ENCODE results near the gene XG.

Gene XG

GRCh38 chrX:2817036-2817435 is 65.2 kb downstream of the XG start:
- DNase-seq (ENCODE audit: low read depth in 2 of 3, low spot score in 1 of 3), result no peak

- peak in 1 of 3 donors; percentile 3 for DNase-seq (ENCODE audit: low read depth in 2 of 3, low spot score in 1 of 3)
These were observed 67.7 kb downstream of the XG start for GRCh38 chrX:2819345-2820135.

DNA sequence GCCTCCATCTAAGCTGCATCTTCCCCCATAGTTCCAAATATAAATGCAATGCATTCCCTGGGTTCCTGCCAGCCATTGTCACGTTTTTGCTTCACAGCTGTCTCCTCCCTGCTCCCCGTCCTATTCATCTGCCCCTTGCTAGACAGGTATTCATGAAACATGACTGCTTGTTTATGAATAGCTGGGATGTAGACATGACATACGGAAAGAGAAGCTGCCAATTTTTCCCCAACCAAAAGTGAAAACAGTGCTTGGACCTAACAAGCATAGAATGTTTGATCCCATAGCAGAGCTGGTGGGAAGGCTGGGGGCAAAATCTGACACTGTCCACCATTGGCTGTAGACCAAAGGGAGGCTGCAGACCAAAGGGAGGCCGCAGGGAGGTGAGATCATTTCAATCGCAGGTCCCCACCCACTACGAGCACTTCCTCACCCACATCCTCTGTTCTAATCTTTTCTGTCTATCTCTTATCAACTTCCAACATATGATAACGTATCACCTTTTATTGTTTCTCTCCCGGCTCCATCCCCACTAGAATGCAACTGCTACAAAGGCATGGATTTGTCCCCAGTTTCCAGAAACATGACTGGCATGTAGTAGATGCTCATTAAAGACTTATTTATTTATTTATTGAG is 68.4 kb downstream of the XG start:
- DNase-seq (ENCODE audit: low read depth in 2 of 3, low spot score in 1 of 3), result no peak

DNA sequence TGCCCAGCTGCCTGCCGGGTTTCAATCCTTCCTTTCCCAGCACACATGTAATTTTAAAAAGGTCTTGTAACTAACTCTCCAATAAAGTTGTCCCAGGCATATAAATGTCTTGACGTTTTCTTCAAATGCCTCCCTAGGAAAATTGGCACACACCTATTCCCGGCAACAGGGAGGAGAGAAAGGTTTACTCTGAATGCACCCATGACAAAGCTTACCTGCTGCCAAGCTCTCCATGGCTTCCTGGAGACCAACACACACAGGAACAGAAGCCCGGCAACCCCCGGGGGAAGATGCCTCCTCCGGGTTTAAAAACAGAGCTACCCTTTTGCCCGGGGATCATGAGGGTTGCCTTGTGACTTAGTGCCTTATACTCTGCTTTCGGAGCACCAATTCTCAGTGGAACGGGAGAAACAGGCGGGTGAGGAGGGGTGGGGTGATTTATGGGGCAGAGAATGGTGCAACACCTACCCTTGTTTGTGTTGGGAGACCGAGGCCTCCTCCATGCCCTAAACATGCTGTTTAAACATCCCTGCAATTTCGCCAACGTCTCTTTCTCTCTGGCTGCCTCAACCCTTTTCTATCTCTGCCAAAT is 72.1 kb downstream of the XG start:
- no peak for DNase-seq (ENCODE audit: low read depth in 2 of 3, low spot score in 1 of 3)

DNA sequence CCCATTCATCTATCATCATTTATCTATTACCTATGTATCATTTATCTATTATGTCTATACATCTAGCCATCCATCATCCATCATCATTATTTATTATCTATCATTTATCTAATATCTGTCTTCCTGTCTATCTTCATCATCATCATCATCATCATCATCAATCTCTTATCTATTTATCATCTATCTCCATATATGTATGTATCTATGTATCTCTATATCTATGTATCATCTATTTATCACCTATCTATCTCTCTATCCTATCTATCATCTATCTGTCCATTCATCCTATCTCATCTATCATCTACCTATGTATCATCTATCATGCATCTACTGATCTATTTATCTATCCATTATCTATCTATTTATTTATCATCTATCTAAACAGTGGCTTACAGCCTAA is 73.0 kb downstream of the XG start:
- DNase-seq (ENCODE audit: low read depth in 2 of 3, low spot score in 1 of 3), result no peak

- DNase-seq (ENCODE audit: low read depth in 2 of 3, low spot score in 1 of 3), result no peak
These were observed 76.6 kb downstream of the XG start, which contains the start of gene GYG2 for GRCh38 chrX:2828344-2828958. GYG2 (plus strand) TSS chrX:2828930; CDS start chrX:2830189, 1,259 bp downstream.

GRCh38 chrX:2828959-2829411 is 77.1 kb downstream of the XG start:
- DNase-seq (ENCODE audit: low read depth in 2 of 3, low spot score in 1 of 3), result no peak

GRCh38 chrX:2829469-2830246 is 77.8 kb downstream of the XG start:
- no peak for DNase-seq (ENCODE audit: low read depth in 2 of 3, low spot score in 1 of 3)

DNA sequence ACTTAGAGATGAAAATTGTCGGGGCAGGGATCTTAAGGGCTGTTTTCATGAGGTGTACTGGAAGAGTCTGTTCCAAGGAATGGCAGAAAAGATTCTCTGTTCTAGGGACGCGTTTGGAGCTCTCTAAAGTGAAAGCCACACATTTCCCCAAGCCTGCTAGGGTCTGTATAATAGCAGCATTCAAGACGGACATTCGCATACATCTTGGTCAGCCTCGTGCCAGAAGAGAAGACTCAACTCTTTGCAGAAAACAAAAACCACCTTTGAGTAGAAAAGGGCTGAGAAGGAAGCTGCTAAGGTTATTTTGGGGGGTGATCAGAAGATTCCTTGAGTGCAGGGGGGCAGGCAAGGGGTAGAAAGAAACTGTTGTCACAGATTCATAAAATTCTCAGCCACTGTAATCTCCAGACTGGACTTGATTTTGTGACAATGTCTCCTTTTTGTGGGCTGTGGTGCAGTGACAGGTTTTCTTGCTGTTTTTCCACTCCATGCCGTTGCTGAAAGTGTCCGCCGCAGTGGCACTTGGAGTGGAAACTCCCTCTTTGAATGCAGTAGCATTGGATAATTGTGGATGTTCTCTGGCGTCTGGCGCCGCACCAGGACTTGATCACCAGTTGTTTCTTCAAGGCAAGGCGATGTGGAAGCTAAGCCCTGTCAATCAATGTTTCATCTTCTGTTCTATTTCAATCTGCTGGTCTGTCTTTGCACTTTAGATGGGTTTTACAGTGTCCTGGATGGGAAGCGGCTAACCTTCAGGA is 79.8 kb downstream of the XG start:
- no peak for DNase-seq (ENCODE audit: low read depth in 2 of 3, low spot score in 1 of 3)

DNA sequence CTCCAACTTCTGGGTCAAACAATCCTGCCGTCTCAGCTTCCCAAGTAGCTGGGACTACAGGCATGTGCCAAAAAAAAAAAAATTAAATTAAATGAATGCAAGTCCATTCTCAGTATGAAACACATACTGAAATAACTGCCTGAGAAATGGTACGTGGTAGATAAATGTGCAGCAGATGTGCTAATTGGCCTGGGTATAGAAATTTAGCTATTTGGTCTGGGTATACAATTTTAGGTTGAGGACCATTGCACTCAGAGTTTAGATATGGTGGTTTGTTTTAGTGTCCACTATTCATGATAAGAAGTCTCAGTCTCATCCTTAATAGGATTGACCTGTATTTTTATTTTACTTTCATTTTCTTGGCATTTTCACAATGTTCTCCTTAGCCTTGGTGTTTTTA is 86.1 kb downstream of the XG start:
- DNase-seq (ENCODE audit: low read depth in 2 of 3, low spot score in 1 of 3), result no peak

DNA sequence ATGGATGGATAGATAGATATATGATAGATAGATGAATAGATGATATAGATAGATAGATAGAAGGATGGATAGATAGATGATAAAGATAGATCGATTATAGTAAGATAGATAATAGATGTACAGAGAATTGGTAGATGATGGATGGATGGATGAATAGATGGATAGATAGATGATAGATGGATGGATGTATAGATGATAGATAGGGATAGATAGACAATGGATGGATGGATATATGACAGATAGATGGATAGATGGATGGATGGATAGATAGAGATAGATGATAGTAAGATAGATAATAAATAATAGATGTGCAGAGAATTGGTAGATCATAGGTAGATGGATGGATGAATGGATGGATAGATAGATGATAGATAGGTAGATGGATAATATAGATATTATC is 89.1 kb downstream of the XG start:
- DNase-seq (ENCODE audit: low read depth in 2 of 3, low spot score in 1 of 3), result no peak

DNA sequence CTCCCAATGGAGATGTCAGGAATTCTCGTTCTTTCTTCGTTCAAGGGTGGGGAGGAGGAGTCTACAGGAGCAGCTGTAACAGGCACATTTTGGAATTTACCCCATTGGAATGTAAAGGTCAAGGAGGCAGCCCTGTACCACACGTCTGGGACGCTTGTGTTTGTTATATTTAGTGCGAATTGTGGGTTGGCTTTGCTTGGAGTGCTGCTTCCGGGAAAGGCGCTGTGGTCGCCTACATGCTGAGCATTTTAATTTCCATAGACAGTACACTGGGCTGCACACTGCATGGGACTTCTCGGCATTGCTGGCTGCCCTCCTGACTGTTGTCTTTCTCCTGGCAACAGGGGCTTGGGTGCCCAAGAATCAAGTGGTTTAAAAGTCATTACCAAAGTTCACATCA is 89.7 kb downstream of the XG start:
- no peak for DNase-seq (ENCODE audit: low read depth in 2 of 3, low spot score in 1 of 3)

DNA sequence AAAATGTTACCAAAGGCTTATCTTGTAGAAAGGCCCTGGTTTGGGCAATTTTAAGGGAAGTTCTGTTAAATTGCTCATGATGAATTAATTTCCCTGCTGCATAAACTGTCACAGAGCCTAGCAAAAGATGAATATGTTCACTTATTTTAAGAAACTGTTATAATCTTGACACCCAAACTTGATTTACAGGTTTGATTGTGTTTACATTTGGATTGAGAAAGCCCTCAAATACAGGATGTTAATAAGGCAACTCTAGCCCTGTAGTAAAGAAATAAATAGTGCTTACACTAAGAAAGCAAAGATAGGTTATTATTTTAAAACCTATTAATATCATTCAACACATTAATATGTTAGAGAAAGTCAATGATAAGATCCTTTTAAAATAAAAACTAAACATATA is 95.2 kb downstream of the XG start:
- no peak for DNase-seq (ENCODE audit: low read depth in 2 of 3, low spot score in 1 of 3)

DNA sequence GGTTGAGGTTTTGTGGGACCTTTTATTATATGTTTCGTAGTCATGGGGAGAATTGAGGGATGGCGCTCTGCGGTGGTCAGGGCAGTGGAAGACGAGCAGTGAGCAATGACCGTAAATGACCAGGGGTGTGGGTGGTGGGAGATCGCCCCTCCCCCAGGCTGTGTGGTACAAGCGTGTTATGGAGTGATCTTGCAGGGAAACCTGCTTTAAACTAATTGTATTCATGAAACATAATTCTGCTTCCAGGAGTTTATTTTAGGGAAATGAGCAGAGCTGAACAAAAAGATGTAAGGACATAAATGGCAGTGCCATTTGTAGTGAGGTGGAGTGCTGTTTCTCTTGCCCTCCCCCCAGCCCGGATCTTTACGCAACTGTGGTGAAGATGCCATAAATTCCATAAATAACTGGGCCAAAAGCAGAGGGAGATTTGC is 97.0 kb downstream of the XG start:
- no peak for DNase-seq (ENCODE audit: low read depth in 2 of 3, low spot score in 1 of 3)

- DNase-seq (ENCODE audit: low read depth in 2 of 3, low spot score in 1 of 3), result no peak
These were observed 103.1 kb downstream of the XG start for GRCh38 chrX:2854918-2855317.

GRCh38 chrX:2855761-2856160 is 103.9 kb downstream of the XG start:
- no peak for DNase-seq (ENCODE audit: low read depth in 2 of 3, low spot score in 1 of 3)

- no peak for DNase-seq (ENCODE audit: low read depth in 2 of 3, low spot score in 1 of 3)
These were observed 105.7 kb downstream of the XG start for GRCh38 chrX:2857566-2857965.

DNA sequence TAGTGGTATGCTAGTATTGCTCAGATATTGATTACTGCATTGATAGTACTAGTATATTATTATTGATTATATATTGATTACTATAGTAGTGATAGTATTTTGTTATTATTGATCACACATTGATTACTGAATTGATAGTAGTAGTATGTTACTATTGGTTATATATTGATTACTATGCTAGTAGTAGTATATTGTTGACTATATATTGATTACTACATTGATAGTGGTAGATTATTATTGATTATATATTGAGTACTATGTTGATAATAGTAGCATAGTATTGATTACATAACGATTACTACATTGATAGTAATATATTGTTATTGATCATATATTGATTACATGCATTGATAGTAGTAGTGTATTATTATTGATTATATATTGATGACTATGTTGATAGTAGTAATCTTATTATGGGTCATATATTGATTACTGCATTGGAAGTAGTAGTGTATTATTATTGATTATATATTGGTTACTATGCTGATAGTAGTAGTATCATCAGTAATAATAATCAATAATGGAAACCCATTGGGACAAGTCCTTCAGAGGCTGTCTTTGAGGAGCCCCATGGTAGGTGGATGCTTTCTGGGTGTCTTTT is 107.5 kb downstream of the XG start:
- no peak for DNase-seq (ENCODE audit: low read depth in 2 of 3, low spot score in 1 of 3)

DNA sequence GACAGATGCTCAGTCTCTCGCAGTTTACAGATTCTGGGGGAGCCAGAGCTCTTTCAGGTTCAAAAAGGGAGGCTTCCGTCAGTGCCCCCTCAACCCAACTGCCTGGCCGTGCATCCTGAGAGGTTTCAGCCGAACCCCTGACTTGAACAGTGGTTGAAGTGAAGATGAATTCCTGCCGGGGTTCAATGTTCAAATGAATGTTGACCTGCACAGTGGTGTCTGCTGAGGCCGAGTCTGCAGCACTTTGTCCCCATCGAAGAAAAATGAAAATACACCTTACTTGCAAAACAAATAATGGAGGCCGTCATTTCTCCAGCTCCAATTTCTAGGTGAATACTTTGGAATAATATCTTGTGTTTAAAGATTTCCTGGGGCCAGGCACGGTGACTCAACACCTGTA is 110.6 kb downstream of the XG start:
- no peak for DNase-seq (ENCODE audit: low read depth in 2 of 3, low spot score in 1 of 3)

GRCh38 chrX:2863646-2864045 is 111.8 kb downstream of the XG start:
- DNase-seq (ENCODE audit: low read depth in 2 of 3, low spot score in 1 of 3), result no peak

All from stimulated activated CD4-positive, alpha-beta T cell treated with anti-CD3 and anti-CD28 coated beads, Interleukin-12 subunit alpha, Interleukin-12 subunit beta, amount 100 ng/mL, for 48 hours (primary cell).